GM21447 (cell line): ENCODE results near the gene ZP1.
"Not testable (repeated sequence)": the region's sequence is repeated elsewhere in the genome, so short reads cannot be mapped to it uniquely, and the experiment has no call there.

Source experiments
- ATAC-seq: cut with Tn5 transposase; IDR thresholded peaks from one replicate; pipeline ENCODE4 v1.9.1; 2021; ENCODE audit not compliant: unreplicated experiment

ZP1 gene

DNA sequence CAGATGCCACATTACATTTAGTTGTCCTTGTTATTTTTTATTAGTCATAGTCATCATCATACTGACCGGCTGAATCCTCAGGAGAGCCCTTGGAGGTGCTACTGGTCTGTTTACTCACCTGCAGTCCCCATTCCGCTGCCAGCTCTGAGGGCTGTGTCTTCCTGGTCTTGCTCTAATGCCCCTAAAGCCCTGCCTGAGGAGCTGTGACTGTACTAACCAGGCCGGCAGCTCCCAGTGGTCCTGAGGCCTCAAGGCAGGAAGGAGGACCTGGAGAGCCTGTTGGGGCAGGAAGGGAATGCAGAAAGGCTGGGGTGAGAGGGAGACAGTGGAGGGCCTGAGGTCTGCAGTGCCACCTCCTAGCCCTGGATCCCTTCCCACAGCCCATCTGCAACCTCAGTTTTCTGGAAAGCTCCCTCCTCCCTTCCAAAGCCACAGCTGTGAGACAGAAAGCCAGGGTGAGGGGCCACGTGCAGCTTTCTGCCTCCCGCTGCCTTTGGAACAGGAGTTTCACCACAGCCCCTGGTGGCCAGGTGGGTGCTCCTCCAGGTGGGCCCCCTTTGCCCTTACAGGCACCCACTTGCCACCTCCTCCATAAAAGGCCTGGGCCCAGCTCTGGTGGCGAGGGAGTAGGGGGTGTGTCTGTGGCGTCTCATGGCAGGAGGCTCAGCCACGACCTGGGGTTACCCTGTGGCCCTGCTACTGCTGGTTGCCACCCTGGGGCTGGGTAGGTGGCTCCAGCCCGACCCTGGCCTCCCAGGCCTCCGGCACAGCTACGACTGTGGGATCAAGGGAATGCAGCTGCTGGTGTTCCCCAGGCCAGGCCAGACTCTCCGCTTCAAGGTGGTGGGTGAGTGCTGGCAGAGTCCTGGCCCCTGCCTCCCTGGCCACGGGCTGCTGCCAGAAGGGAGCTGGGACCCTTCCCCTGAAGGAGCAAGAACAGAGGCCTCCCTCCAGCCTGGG, at the start of gene ZP1:
TSS of gene ZP1 (plus strand) at position 632 of the 960 bp plus-strand sequence. CDS start at position 652, 20 bp downstream.
- ATAC-seq: no peak

GRCh38 chr11:60818057-60818456, 49.3 kb upstream of the ZP1 start:
- ATAC-seq: no peak

GRCh38 chr11:60821827-60822599, 45.3 kb upstream of the ZP1 start:
- no peak for ATAC-seq

GRCh38 chr11:60823745-60824306, 43.5 kb upstream of the ZP1 start:
- not testable (repeated sequence) for ATAC-seq

DNA sequence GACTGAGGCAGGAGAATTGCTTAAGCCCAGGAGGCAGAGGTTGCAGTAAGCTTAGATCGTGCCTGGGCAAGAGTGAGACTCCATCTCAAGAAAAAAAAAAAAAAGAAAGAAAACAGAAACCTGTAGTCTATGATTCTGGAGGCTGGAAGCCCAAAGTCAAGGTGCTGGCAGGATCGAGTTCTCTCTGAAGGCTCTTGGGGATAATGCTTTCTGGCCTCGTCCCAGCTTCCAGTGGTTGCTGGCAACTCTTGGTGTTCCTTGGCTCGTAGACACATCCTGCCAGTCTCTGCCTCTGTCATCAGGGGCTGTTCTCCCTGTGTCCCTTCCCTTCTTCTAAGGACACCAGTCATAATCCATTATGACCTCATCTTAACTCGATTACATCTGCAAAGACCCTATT, 42.2 kb upstream of the ZP1 start:
- no peak for ATAC-seq

DNA sequence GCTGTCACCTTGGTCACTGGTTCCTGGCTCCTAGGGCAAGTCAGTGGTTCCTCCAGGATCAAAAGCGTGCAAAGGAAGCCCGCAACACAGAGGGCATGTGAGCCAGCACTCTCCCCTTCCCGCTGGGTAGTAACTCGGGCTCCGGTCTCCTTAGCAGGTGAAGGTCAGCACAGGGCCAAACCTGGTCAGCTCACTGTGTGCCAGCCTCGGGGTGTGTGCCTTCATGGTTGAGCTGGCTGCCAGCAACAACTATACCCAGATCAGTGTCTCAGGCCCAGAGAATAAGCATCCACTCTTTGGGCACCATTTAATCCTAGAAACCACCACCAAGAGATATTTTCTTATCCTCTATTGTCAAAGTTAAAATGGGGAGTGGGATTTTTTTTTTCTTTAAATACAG, 41.6 kb upstream of the ZP1 start:
- ATAC-seq: no peak

GRCh38 chr11:60830478-60831142, 36.7 kb upstream of the ZP1 start:
- no peak for ATAC-seq

DNA sequence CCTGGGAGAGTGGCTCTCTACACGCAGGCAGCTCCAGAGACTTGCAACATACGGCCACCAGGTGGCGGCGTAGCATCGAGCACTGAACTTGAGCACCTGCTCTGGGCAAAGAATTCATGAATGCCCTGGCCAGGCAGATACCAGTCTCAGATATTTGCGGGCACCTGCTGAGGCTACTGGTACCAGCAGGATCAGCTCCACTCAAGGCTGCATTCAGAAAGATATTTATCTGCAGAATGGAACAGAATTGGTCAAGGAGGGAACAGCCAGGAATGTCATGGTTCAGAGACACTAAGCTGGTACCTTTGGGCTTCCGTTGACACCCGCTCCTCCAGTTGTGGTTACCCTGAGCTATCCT, 36.2 kb upstream of the ZP1 start:
- ATAC-seq: no peak

- no peak for ATAC-seq
Observed at GRCh38 chr11:60831501-60832079, 35.8 kb upstream of the ZP1 start.

DNA sequence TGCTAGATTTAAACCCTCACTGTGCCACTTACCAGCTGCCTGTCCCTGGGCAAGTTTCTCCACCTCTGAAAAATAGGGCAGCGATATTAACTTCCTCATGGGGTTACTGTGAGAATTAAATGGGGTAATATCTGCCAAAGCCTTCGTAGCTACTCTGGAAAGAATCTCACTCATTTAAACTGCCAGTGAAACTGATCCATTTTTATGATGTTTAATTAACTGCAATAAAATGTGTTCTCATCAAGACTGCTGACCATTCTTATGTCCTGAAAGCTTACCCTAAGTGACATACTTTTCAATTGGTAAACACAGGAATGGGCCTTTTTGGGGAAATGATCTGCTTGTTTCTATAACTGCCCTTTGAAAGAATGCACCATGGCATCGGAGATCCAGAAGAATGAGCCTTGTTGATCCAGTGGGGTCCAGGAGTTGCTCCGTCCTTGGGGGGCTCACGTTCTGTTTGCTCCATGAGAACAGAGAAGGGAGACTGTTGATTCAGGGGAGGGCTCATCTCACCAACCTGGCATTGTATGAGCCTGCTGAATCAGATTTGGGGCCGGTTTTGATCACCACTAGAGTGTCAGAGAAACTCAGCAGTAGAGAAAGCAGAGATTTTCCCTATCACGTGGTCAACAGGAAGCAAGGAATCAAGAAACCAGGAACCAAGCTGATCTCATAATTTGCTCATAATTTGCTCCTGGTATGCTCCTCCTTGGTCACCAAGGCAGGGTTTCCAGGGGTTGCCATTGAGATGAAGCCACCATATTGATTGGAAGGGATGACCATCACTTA, 32.4 kb upstream of the ZP1 start:
- ATAC-seq: no peak

- ATAC-seq: no peak
Observed at GRCh38 chr11:60835534-60835846, 31.9 kb upstream of the ZP1 start.

DNA sequence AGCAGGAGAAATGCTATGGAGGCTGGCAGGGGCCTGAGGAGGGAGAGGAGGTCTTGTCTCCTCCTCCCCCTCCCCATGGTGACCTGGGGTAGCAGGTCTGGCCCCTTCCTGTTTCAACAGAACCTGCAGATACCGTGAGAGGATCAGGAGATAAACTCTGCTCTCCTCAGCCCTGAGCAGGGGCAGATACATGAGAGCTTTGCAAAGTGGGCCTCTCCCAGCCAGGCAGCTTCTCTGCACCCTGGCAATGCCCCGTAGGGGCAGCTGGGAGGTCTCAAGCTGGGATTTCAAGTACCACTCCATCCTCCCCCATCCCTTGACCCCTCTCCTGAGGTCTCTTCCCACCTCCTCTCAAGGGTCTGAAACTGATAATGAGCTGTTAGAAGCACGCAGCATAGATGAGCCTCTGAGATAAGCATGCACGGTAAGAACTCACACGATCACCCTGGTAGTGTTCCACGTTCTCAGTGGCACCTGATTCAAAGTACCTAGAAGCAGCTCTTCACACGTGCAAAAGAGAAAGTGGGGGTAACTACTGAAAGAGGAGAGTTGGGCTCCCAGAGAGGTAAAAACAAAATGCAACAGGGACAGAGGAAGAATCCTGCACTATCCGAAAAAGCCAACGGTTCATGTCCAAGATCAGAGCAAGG, 30.4 kb upstream of the ZP1 start:
- no peak for ATAC-seq

DNA sequence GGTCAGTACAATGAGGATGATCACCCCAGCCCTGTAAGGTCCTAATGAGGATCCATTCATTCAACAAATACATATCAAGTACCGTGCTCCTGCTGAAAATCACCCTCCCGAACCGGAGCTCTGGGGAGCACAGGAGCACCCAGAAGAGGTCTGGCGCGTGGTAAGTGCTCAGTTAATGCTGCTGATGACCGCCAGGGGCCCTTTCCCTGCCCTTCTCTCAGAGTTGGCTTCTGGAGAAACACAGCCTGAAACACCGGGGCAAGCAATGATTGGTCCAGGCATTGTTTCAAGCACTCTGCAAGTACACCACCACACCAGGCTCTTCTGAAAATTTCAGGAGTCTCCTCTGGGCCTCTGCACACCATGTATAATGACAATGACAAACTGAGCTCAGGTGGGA, 29.2 kb upstream of the ZP1 start:
- no peak for ATAC-seq

- no peak for ATAC-seq
Observed at GRCh38 chr11:60840470-60841430, 26.6 kb upstream of the ZP1 start.

DNA sequence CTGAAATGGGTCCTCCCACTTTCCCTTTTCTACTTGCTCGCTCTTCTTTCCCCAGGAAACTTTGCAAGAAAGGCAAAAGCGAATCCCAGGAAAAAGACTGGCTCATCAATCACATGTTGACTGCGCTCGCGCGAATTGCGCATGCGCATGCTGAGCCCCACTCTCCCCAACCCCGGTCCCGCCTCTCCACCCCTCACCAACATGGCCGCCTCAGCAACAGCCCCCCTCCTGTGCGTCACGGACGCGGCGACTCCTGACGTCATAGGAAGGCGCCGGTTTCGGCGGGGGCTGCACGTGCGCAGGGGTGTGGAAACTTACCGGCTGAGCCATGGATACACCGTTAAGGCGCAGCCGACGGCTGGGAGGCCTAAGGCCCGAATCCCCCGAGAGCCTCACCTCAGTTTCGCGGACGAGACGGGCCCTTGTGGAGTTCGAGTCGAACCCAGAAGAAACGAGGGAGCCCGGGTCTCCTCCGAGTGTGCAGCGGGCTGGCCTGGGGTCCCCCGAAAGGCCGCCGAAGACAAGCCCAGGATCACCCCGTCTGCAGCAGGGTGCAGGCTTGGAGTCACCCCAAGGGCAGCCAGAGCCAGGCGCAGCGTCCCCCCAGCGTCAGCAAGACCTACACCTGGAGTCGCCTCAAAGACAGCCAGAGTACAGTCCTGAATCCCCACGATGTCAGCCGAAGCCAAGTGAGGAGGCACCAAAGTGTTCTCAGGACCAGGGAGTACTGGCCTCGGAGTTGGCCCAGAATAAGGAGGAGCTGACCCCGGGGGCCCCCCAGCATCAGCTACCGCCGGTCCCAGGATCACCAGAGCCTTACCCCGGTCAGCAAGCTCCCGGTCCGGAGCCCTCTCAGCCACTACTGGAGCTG, 25.3 kb upstream of the ZP1 start, which contains the start of gene CCDC86:
TSS of gene CCDC86 (plus strand) at position 317 of the 871 bp plus-strand sequence. CDS start at position 329, 12 bp downstream.
- ATAC-seq: peak; percentile 76

DNA sequence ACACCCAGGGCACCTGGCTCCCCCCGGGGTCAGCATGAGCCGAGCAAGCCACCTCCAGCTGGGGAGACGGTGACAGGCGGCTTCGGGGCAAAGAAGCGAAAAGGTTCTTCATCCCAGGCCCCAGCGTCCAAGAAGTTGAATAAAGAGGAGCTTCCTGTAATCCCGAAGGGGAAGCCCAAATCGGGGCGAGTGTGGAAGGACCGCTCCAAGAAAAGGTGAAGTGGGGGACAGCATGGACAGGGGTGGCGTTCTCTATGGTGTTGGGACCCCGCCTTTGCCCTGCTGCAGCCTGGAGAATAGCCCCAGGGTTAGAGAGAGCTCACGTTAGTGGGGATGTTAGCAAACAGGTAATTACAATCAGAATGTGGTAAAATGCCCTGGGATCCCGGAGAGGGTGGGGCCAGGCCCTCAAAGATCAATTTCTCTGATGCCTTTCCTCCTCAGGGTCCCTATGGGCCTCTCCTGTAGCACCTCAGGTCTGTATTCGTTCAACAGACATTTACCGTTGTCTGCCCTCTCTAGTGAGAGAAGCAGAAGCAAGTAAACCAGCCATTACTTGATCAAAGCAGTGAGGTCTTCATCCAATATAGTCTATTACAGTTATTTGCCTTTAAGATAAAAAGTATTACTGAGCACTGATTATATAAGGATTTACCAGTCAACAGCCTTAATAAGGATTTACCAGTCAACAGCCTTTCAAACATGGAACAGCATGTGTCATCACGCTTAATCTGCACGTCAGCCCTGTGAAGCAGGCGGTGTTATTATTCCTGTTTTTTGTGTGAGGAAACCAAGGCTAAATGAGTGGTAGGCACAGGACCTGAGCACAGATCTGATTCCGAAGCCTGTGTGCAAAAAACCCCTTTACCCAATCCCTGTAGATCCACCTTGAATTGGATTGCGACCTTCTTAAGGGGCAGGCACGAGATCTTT, 24.4 kb upstream of the ZP1 start:
- peak; percentile 3 for ATAC-seq
